ENCODE results near the gene RCAN1. TPM values are rescaled to one million over a fixed set of nuclear protein-coding genes. Genes with fewer than 3 reads are reported as not detected.

The RCAN1 gene
- total and polyA plus RNA-seq, 9 of the 15 experiments (the other 6 are each of a cell fraction or from before 2014, with no cell fraction given): 4.4 to 16.5 (median 12.3) TPM

- no peak for FAIRE-seq
Observed at GRCh38 chr21:34502480-34503106, 112.3 kb downstream of the RCAN1 start.

More at GRCh38 chr21:34502480-34503106, 112.3 kb downstream of the RCAN1 start:
- no peak for TF ChIP-seq ZNF699 (CRISPR knock-in tag; IDR thresholded peaks at IDR 0.05; ENCODE audit: insufficient replicate concordance)
- TF ChIP-seq MNT (conservative IDR thresholded peaks at IDR 0.05): no peak
- TF ChIP-seq TGIF2 (CRISPR knock-in tag; IDR thresholded peaks at IDR 0.05): no peak
- TF ChIP-seq ZC3H4 (CRISPR knock-in tag; IDR thresholded peaks at IDR 0.05; ENCODE audit: borderline replicate concordance): no peak
- TF ChIP-seq CXXC5 (CRISPR knock-in tag; IDR thresholded peaks at IDR 0.05): no peak
- TF ChIP-seq MEIS2 (IDR thresholded peaks at IDR 0.05; ENCODE audit: partially characterized antibody): no peak
- no peak for TF ChIP-seq MXI1 (IDR thresholded peaks at IDR 0.05; ENCODE audit: low read depth, low read length)
- no peak for TF ChIP-seq ZNF175 (CRISPR knock-in tag; IDR thresholded peaks at IDR 0.05; ENCODE audit: low read depth)
- TF ChIP-seq CCAR2 (IDR thresholded peaks at IDR 0.05; ENCODE audit: low read depth, low read length): no peak
- no peak for TF ChIP-seq ZNF717 (CRISPR knock-in tag; IDR thresholded peaks at IDR 0.05)
- TF ChIP-seq FOXO4 (CRISPR knock-in tag; IDR thresholded peaks at IDR 0.05): no peak
- no peak for TF ChIP-seq SIN3B (IDR thresholded peaks at IDR 0.05; ENCODE audit: low read depth)
- no peak for TF ChIP-seq NR2C1 (IDR thresholded peaks at IDR 0.05)
- no peak for TF ChIP-seq NR2C1 (tag; IDR thresholded peaks at IDR 0.05)
- TF ChIP-seq ZBTB5 (IDR thresholded peaks at IDR 0.05): no peak
- in situ Hi-C loops (cut with MboI): no loop called here
- no peaks in the 10 kb centered on the region for H3K4me1 ChIP-seq (replicated peaks in 1 of 2; ENCODE audit: control insufficient read depth in 2 of 2, insufficient read depth in 2 of 2, low read length in 2 of 2)
- DNase-seq (ENCODE audit: extremely low read depth in 1 of 4, low spot score in 3 of 4) (no peak), ATAC-seq (no peak)
- ChIA-PET POLR2A (interaction anchor here (0.9 kb wide), 1 partner anchor 16 kb away, joined by 4 read pairs; no protein-coding TSS in a partner anchor), CTCF (ENCODE audit: low intra/inter-chr PET ratio) (no interaction called here)
- H3K79me2 ChIP-seq (ENCODE audit: control insufficient read depth, insufficient read depth, low read length): no peaks in the 10 kb centered on the region
- no peak overlapping the region for H3K27ac ChIP-seq (ENCODE audit: extremely low read depth, low read depth, low read length)
- BruUV-seq (replicated peaks): no TSS peak
- no peaks in the 10 kb centered on the region for H4K20me1 ChIP-seq (replicated peaks; ENCODE audit: control insufficient read depth, insufficient read depth, low read length)
- H3K4me3 ChIP-seq: no peak overlapping the region
- intact Hi-C loops (cut with micrococcal nuclease): no loop called here
- H2AFZ ChIP-seq (ENCODE audit: low read depth, low read length): no peak overlapping the region
- H3K36me3 ChIP-seq (ENCODE audit: control insufficient read depth, insufficient read depth, low read length): no peaks in the 10 kb centered on the region
- no peak overlapping the region for H3K4me2 ChIP-seq (ENCODE audit: insufficient read depth, low read length)
- 1% methylated on average over 3 of the region's 3 CpGs for WGBS (ENCODE audit: insufficient coverage, low coverage, missing lambda C conversion rate)
- peaks cover 1% of the 10 kb centered on the region; the same call in 1 of the 2 replicates for H3K9me3 ChIP-seq (replicated peaks; ENCODE audit: control insufficient read depth, insufficient read depth, low read depth, low read length)
- peaks cover 21 to 23% of the 10 kb centered on the region in 2 experiments; a peak in 4 of 5 replicates for H3K27me3 ChIP-seq (ENCODE audit: control insufficient read depth in 2 of 2, insufficient read depth in 2 of 2, low read length in 2 of 2)
- H3K9me1 ChIP-seq (ENCODE audit: control insufficient read depth, insufficient read depth, low read length): no peaks in the 10 kb centered on the region
- no peak overlapping the region for H3K9ac ChIP-seq (ENCODE audit: insufficient read depth in 1 of 2, low read depth in 2 of 2, low read length in 2 of 2)
